K562 (cell line): ENCODE measurements around the gene TMCC1. TPM values are rescaled to one million over a fixed set of nuclear protein-coding genes. Genes with fewer than 3 reads are reported as not detected.

Experiments
- ATAC-seq: fragments of 200-7000 bp; cut with Tn5 transposase; 3 replicates; pipeline ENCODE4 v1.9.1; 2020; ENCODE audit warnings: moderate library complexity
- BruUV-seq: library from RNA; stranded (reverse); fragments of 400-500 nt; replicated peaks from 2 replicates; lab custom pipeline; 2021; lab: Mats Ljungman, UMichigan
- CTCF ChIA-PET: fragments of 300-600 bp; formaldehyde crosslinking; extraction: SDS; loops from one replicate; lab custom pipeline; 2021; ENCODE audit warnings: low intra/inter-chr PET ratio; lab: Yijun Ruan, JAX
- POLR2A ChIA-PET: fragments of 300-600, 350-650 bp; sonication (Branson Sonifier 250); formaldehyde crosslinking; extraction: SDS; loops from one replicate; lab custom pipeline; 2021; ENCODE audit warnings: antibody characterized with exemption, inconsistent platforms; lab: Yijun Ruan, JAX
- DNase-seq, 4 experiments: peaks; one replicate each; pipeline versions ENCODE4 v3.0.0 to v3.0.0-alpha.2; 2011 to 2018; ENCODE audit warnings: low spot score in 3 of 4, mixed read lengths in 3 of 4; ENCODE audit errors: extremely low read depth in 1 of 4
- FAIRE-seq: peaks from 2 replicates; lab custom pipeline; 2011; peaks lifted over from hg19 to GRCh38; lab: Jason Lieb, UNC
- H2AFZ ChIP-seq: 2 replicates; pipeline ENCODE4 v1.6.0; 2011; ENCODE audit warnings: low read depth, low read length, control low read depth, inconsistent platforms
- H3K27ac ChIP-seq: fragments of 200-600 bp; 3 replicates; pipeline ENCODE4 v1.8.0; 2011; ENCODE audit warnings: low read depth, mild to moderate bottlenecking, control low read depth, inconsistent platforms, low read length, moderate library complexity, mixed read lengths; ENCODE audit errors: extremely low read depth
- H3K27me3 ChIP-seq, 2 experiments: fragments of 300-600 bp in 1 of 2; 2 replicates in 1 of 2; 3 replicates in 1 of 2; pipeline versions ENCODE4 v1.6.0 to v1.8.0; 2011; ENCODE audit warnings: inconsistent platforms in 2 of 2, low read length in 2 of 2, mild to moderate bottlenecking in 1 of 2, mixed read lengths in 1 of 2, moderate library complexity in 1 of 2; ENCODE audit not compliant: control insufficient read depth in 2 of 2, insufficient read depth in 2 of 2
- H3K36me3 ChIP-seq: fragments of 300-600 bp; 3 replicates; pipeline ENCODE4 v1.8.0; 2011; ENCODE audit warnings: mild to moderate bottlenecking, low read length, inconsistent platforms; ENCODE audit not compliant: control insufficient read depth, insufficient read depth
- H3K4me1 ChIP-seq, 2 experiments: fragments of 200-600 bp in 1 of 2; replicated peaks in 1 of 2; 2 replicates in 1 of 2; 3 replicates in 1 of 2; pipeline versions ENCODE4 v1.5.1 to v1.8.0; 2011; ENCODE audit warnings: inconsistent platforms in 2 of 2, low read length in 2 of 2, mild to moderate bottlenecking in 1 of 2, mixed read lengths in 1 of 2, moderate library complexity in 1 of 2; ENCODE audit not compliant: control insufficient read depth in 2 of 2, insufficient read depth in 2 of 2
- H3K4me2 ChIP-seq: 2 replicates; pipeline ENCODE4 v1.6.1; 2011; ENCODE audit warnings: low read length, control low read depth, inconsistent platforms, mixed read lengths; ENCODE audit not compliant: insufficient read depth
- H3K4me3 ChIP-seq: fragments of 200-600 bp; sonication (generic), shearing (Covaris generic); 2 replicates; pipeline ENCODE4 v1.5.1; 2016; ENCODE audit warnings: control low read depth, inconsistent platforms
- H3K79me2 ChIP-seq: fragments of 200-600 bp; 3 replicates; pipeline ENCODE4 v1.8.0; 2011; ENCODE audit warnings: low read length, inconsistent platforms; ENCODE audit not compliant: control insufficient read depth, insufficient read depth
- H3K9ac ChIP-seq, 2 experiments: 2 replicates each; pipeline versions ENCODE4 v1.6.0 to v1.6.1; 2011; ENCODE audit warnings: low read depth in 2 of 2, low read length in 2 of 2, control low read depth in 1 of 2, inconsistent platforms in 1 of 2, mild to moderate bottlenecking in 1 of 2, mixed read lengths in 1 of 2; ENCODE audit not compliant: insufficient read depth in 1 of 2
- H3K9me1 ChIP-seq: one replicate; pipeline ENCODE4 v1.6.0; 2011; ENCODE audit warnings: inconsistent platforms, mild to moderate bottlenecking, low read length, moderate library complexity; ENCODE audit not compliant: control insufficient read depth, insufficient read depth
- H3K9me3 ChIP-seq: replicated peaks from 2 replicates; pipeline ENCODE4 v1.5.1; 2011; ENCODE audit warnings: low read depth, low read length, inconsistent platforms; ENCODE audit not compliant: control insufficient read depth, insufficient read depth
- H4K20me1 ChIP-seq: replicated peaks from 2 replicates; pipeline ENCODE4 v1.6.1; 2011; ENCODE audit warnings: low read length, inconsistent platforms, mixed read lengths; ENCODE audit not compliant: control insufficient read depth, insufficient read depth
- CBFA2T2 ChIP-seq: fragments of 450-650 bp; conservative IDR thresholded peaks from 2 replicates; pipeline ENCODE4 v1.6.1; 2017; ENCODE audit warnings: mild to moderate bottlenecking
- HCFC1 ChIP-seq: IDR thresholded peaks from 2 replicates; pipeline ENCODE4 v1.6.1; 2012; ENCODE audit warnings: low read depth, low read length, improper control_type of control experiment
- NCOA6 ChIP-seq: fragments of 450-650 bp; IDR thresholded peaks from 2 replicates; pipeline ENCODE4 v1.6.1; 2017; ENCODE audit warnings: mild to moderate bottlenecking
- RAD51 ChIP-seq: fragments of 450-650 bp; IDR thresholded peaks from 2 replicates; pipeline ENCODE4 v1.7.1; 2016; ENCODE audit warnings: low read depth, mild to moderate bottlenecking, borderline replicate concordance
- REST ChIP-seq, 2 experiments: fragments of 450-650 bp; formaldehyde crosslinking in 1 of 2; IDR thresholded peaks; 2 replicates each; pipeline versions ENCODE4 v1.4.0 to v1.6.1; 2014 to 2020; ENCODE audit warnings: mild to moderate bottlenecking in 2 of 2, borderline replicate concordance in 1 of 2, low read depth in 1 of 2
- USF1 ChIP-seq: sonication (generic); formaldehyde crosslinking; IDR thresholded peaks from 2 replicates; pipeline ENCODE4 v1.9.0; 2022; ENCODE audit warnings: mild to moderate bottlenecking, missing genetic modification reagents
- USF2 ChIP-seq: sonication (generic); formaldehyde crosslinking; IDR thresholded peaks from 2 replicates; pipeline ENCODE4 v1.5.0; 2020; ENCODE audit warnings: missing genetic modification reagents
- in situ Hi-C: fragments of 300-500 bp; cut with MboI; formaldehyde crosslinking; loops from 4 replicates; pipeline ENCODE4 v1.15.0; 2018; ENCODE audit warnings: inconsistent platforms, mixed read lengths
- intact Hi-C: fragments of 100-400 bp; cut with micrococcal nuclease; formaldehyde crosslinking; loops from 2 replicates; pipeline ENCODE4 v1.14.2; 2022
- polyA plus RNA-seq, 8 experiments: library from polyadenylated mRNA; depleted of rRNA in 4 of 8; stranded (reverse) in 5 of 8; unstranded in 3 of 8; fragments of >200 nt; fragmentation: Nextera tagmentation in 2 of 8; fragmentation: Illumina TruSeq in 1 of 8; extraction: Ambion mirVana in 2 of 8; extraction: Trizol in 1 of 8; gene quantifications; 2 replicates each; pipeline versions ENCODE4 v1.2.1 to v1.2.3, GENCODE V29; 2011 to 2014; ENCODE audit warnings: inconsistent platforms in 1 of 8, missing spikeins in 1 of 8
- total RNA-seq, 7 experiments: library from RNA; depleted of rRNA in 6 of 7; stranded (reverse); fragments of >200 nt in 6 of 7; fragmentation: Illumina TruSeq in 2 of 7; extraction: Trizol in 2 of 7; gene quantifications; 2 replicates each; pipeline versions ENCODE4 v1.2.1 to v1.2.3, GENCODE V29; 2011 to 2021; ENCODE audit warnings: low replicate concordance in 1 of 7

TMCC1 gene
- total and polyA plus RNA-seq, 9 of the 15 experiments (the other 6 are each of a cell fraction or from before 2014, with no cell fraction given), result 0.89 to 8.7 (median 4.0) TPM

GRCh38 chr3:129690406-129690805, 203.1 kb downstream of the TMCC1 start:
- intact Hi-C loops (no loop called here), in situ Hi-C loops (no loop called here)
- Histone ChIP-seq H3K4me1 (peaks cover 0 to 7% of the 10 kb centered on the region in 2 experiments; a peak in 3 of 5 replicates), H3K9me3 (no peaks in the 10 kb centered on the region), H3K9me1 (no peaks in the 10 kb centered on the region), H3K79me2 (no peaks in the 10 kb centered on the region), H3K4me3 (no peak overlapping the region), H3K27me3 (no peaks in the 10 kb centered on the region), H3K9ac (no peak overlapping the region), H3K4me2 (no peak overlapping the region), H2AFZ (peak overlapping the region; percentile 88), H3K27ac (no peak overlapping the region), H4K20me1 (no peaks in the 10 kb centered on the region), H3K36me3 (no peaks in the 10 kb centered on the region)
- ChIA-PET POLR2A (interaction anchor here (1.3 to 1.5 kb wide), 2 partner anchors 8 to 9 kb away, joined by 3 to 7 read pairs; no protein-coding TSS in a partner anchor), CTCF (no interaction called here)
- ATAC-seq, result peak; percentile 97
- no TSS peak for BruUV-seq
- peak; percentile 62 to 72 (median 66) for DNase-seq
- peak; percentile 94 for FAIRE-seq
- TF ChIP-seq REST (IDR thresholded peaks at IDR 0.05; ENCODE audit: borderline replicate concordance) (peak; percentile 51), REST (CRISPR knock-in tag; IDR thresholded peaks at IDR 0.05; ENCODE audit: low read depth) (no peak), HCFC1 (peak; percentile 87), CBFA2T2 (peak; percentile 37), RAD51 (peak; percentile 86), USF2 (CRISPR knock-in tag) (peak; percentile 96), USF1 (CRISPR knock-in tag) (peak; percentile 88), NCOA6 (no peak)
